ENCODE data around the gene NIT1. TPM values are rescaled to one million over a fixed set of nuclear protein-coding genes. Genes with fewer than 3 reads are reported as not detected.

The NIT1 gene
- total RNA-seq, 2 experiments from 2014 or later = 38.5 to 40.0 TPM

- no peaks in the 10 kb centered on the region for H3K9me3 Mint-ChIP-seq
- no peaks in the 10 kb centered on the region for H3K36me3 Mint-ChIP-seq (ENCODE audit: low read depth)
- H3K27me3 Mint-ChIP-seq = no peaks in the 10 kb centered on the region
- ChIA-PET CTCF (interaction anchor here (1.5 to 11.1 kb wide), 2 partner anchors 22 to 77 kb away, joined by 4 to 200 read pairs; partner anchors contain the start of gene KLHDC9), POLR2A (interaction anchor here (1.0 to 1.5 kb wide), 3 partner anchors 18 to 58 kb away, joined by 3 to 5 read pairs (median 4); partner anchors contain the start of gene DEDD)
- intact Hi-C loops (cut with micrococcal nuclease) = no loop called here
- peaks cover 24% of the 10 kb centered on the region for H3K4me1 Mint-ChIP-seq (ENCODE audit: low read depth)
- ATAC-seq = no peak
- DNase-seq = no peak
- no peak for TF ChIP-seq CTCF (IDR thresholded peaks at IDR 0.05)
- H3K27ac Mint-ChIP-seq = no peak overlapping the region
- no peak overlapping the region for H3K4me3 Mint-ChIP-seq
These were observed 43.1 kb upstream of the NIT1 start for GRCh38 chr1:161074676-161075368.

- H3K4me3 Mint-ChIP-seq = no peak overlapping the region
- no peaks in the 10 kb centered on the region for H3K9me3 Mint-ChIP-seq
- peaks cover 10% of the 10 kb centered on the region for H3K4me1 Mint-ChIP-seq (ENCODE audit: low read depth)
- POLR2A ChIA-PET = interaction anchor here (0.6 to 1.3 kb wide), 2 partner anchors 22 to 54 kb away, joined by 3 to 4 read pairs; partner anchors contain the start of gene KLHDC9
- CTCF ChIA-PET = interaction anchor here (0.9 to 1.7 kb wide), 3 partner anchors 21 to 79 kb away, joined by 3 to 6 read pairs (median 4); no protein-coding TSS in a partner anchor
- H3K27ac Mint-ChIP-seq = no peak overlapping the region
- no peak for TF ChIP-seq CTCF (IDR thresholded peaks at IDR 0.05)
- DNase-seq = no peak
- no peaks in the 10 kb centered on the region for H3K27me3 Mint-ChIP-seq
- no peaks in the 10 kb centered on the region for H3K36me3 Mint-ChIP-seq (ENCODE audit: low read depth)
- intact Hi-C loops (cut with micrococcal nuclease) = no loop called here
- no peak for ATAC-seq
These were observed 41.5 kb upstream of the NIT1 start for GRCh38 chr1:161076410-161076809.

GRCh38 chr1:161077426-161077825 lies 40.5 kb upstream of the NIT1 start:
- H3K9me3 Mint-ChIP-seq = no peaks in the 10 kb centered on the region
- intact Hi-C loops (cut with micrococcal nuclease) = no loop called here
- ATAC-seq = no peak
- DNase-seq = no peak
- H3K27ac Mint-ChIP-seq = no peak overlapping the region
- no peaks in the 10 kb centered on the region for H3K27me3 Mint-ChIP-seq
- CTCF ChIA-PET = interaction anchor here (1.6 to 1.7 kb wide), 2 partner anchors 9 to 20 kb away, joined by 3 to 6 read pairs; no protein-coding TSS in a partner anchor
- peaks cover 3% of the 10 kb centered on the region for H3K4me1 Mint-ChIP-seq (ENCODE audit: low read depth)
- POLR2A ChIA-PET = interaction anchor here (1.3 kb wide), 1 partner anchor 21 kb away, joined by 3 read pairs; the partner anchor contains the start of gene KLHDC9
- TF ChIP-seq CTCF (IDR thresholded peaks at IDR 0.05) = no peak
- no peaks in the 10 kb centered on the region for H3K36me3 Mint-ChIP-seq (ENCODE audit: low read depth)
- no peak overlapping the region for H3K4me3 Mint-ChIP-seq

- POLR2A ChIA-PET = interaction anchor here (0.5 to 1.7 kb wide), 3 partner anchors 9 to 20 kb away, joined by 3 to 4 read pairs (median 4); no protein-coding TSS in a partner anchor
- no peaks in the 10 kb centered on the region for H3K4me1 Mint-ChIP-seq (ENCODE audit: low read depth)
- CTCF ChIA-PET = interaction anchor here (0.8 to 1.4 kb wide), 2 partner anchors 18 to 21 kb away, joined by 3 to 12 read pairs; partner anchors contain the start of gene KLHDC9
- H3K36me3 Mint-ChIP-seq (ENCODE audit: low read depth) = no peaks in the 10 kb centered on the region
- no peak for ATAC-seq
- DNase-seq = no peak
- TF ChIP-seq CTCF (IDR thresholded peaks at IDR 0.05) = no peak
- H3K4me3 Mint-ChIP-seq = no peak overlapping the region
- intact Hi-C loops (cut with micrococcal nuclease) = no loop called here
- no peaks in the 10 kb centered on the region for H3K9me3 Mint-ChIP-seq
- no peaks in the 10 kb centered on the region for H3K27me3 Mint-ChIP-seq
- no peak overlapping the region for H3K27ac Mint-ChIP-seq
These were observed 38.3 kb upstream of the NIT1 start for GRCh38 chr1:161079436-161080110.
